Activated T-helper 17 cell treated with anti-CD3 and anti-CD28 coated beads, Interleukin-2, amount 50 U/mL, for 72 hours (primary cell): ENCODE results near the gene POLD2. TPM values are rescaled to one million over a fixed set of nuclear protein-coding genes. Genes with fewer than 3 reads are reported as not detected.
"Not testable (repeated sequence)": the region's sequence is repeated elsewhere in the genome, so short reads cannot be mapped to it uniquely, and the experiment has no call there.

Experiments used
- ATAC-seq: fragments of 150-1000 bp; cut with Tn5 transposase; replicated peaks from 2 replicates; pipeline ENCODE4 v1.10.0; 2021; ENCODE audit warnings: mild to moderate bottlenecking, moderate library complexity
- H3K27ac Mint-ChIP-seq: one replicate; pipeline ENCODE4 v1.8.0; 2022; ENCODE audit warnings: mixed read lengths
- H3K27me3 Mint-ChIP-seq: one replicate; pipeline ENCODE4 v1.8.0; 2022; ENCODE audit warnings: mixed read lengths
- H3K36me3 Mint-ChIP-seq: one replicate; pipeline ENCODE4 v1.8.0; 2022; ENCODE audit warnings: low read depth, mild to moderate bottlenecking, mixed read lengths
- H3K4me1 Mint-ChIP-seq: one replicate; pipeline ENCODE4 v1.8.0; 2022; ENCODE audit warnings: mixed read lengths
- H3K4me3 Mint-ChIP-seq: one replicate; pipeline ENCODE4 v1.8.0; 2022; ENCODE audit warnings: mild to moderate bottlenecking, mixed read lengths
- H3K9me3 Mint-ChIP-seq: one replicate; pipeline ENCODE4 v1.8.0; 2022; ENCODE audit warnings: mixed read lengths
- total RNA-seq, 2 donors: library from RNA; stranded (reverse); gene quantifications; one replicate each; pipeline ENCODE4 v1.2.3, GENCODE V29; 2022

The POLD2 gene
- total RNA-seq = 100 to 1,000 TPM; 114 to 181 TPM

GRCh38 chr7:44123190-44124003 lies at the start of gene POLD2:
POLD2 (minus strand) TSS chr7:44123548; CDS start chr7:44122053, 1,495 bp downstream.
- H3K9me3 Mint-ChIP-seq = no peaks in the 10 kb centered on the region
- peaks cover 20% of the 10 kb centered on the region for H3K4me1 Mint-ChIP-seq
- H3K27ac Mint-ChIP-seq = peak within 1 kb of the TSS; percentile 93
- peak within 1 kb of the TSS; percentile 85 for H3K4me3 Mint-ChIP-seq
- peaks cover 44% of the 10 kb centered on the region for H3K36me3 Mint-ChIP-seq
- ATAC-seq = peak; percentile 100
- no peaks in the 10 kb centered on the region for H3K27me3 Mint-ChIP-seq

DNA sequence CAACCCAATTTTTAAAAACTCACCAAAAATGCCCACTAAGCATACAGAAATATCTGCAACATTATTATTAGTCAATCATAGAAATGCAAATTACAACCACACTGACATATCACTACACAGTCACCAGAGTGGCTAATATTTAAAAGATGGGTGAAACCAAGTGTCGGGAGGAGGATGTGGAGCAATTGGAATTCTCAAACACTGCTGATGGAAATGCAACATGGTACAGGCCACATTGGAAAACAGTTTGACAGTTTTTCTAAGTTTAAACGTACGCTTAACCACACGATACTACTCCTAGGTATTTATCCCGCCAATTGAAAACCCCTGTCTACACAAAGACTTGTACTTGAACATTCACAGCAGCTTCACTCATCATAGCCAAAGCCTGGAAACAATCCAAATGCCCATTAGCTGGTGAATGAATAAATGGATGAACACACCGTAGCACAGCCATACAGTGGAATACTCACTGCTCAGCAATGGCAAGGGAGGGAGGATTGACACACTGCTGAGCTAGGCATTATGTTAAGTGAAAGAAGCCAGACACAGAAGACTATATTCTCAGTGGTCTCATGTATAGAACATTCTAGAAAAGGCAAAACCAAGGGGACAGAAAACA lies 49.6 kb upstream of the POLD2 start:
- peaks cover 12% of the 10 kb centered on the region for H3K27me3 Mint-ChIP-seq
- no peaks in the 10 kb centered on the region for H3K36me3 Mint-ChIP-seq
- H3K9me3 Mint-ChIP-seq = no peaks in the 10 kb centered on the region
- H3K27ac Mint-ChIP-seq = no peak overlapping the region
- no peak for ATAC-seq
- H3K4me3 Mint-ChIP-seq = no peak overlapping the region
- no peaks in the 10 kb centered on the region for H3K4me1 Mint-ChIP-seq

GRCh38 chr7:44172352-44172751 lies 49.0 kb upstream of the POLD2 start:
- Mint-ChIP-seq H3K27ac (no peak overlapping the region), H3K4me1 (no peaks in the 10 kb centered on the region), H3K9me3 (no peaks in the 10 kb centered on the region), H3K4me3 (no peak overlapping the region), H3K27me3 (peaks cover 9% of the 10 kb centered on the region), H3K36me3 (no peaks in the 10 kb centered on the region)
- no peak for ATAC-seq

DNA sequence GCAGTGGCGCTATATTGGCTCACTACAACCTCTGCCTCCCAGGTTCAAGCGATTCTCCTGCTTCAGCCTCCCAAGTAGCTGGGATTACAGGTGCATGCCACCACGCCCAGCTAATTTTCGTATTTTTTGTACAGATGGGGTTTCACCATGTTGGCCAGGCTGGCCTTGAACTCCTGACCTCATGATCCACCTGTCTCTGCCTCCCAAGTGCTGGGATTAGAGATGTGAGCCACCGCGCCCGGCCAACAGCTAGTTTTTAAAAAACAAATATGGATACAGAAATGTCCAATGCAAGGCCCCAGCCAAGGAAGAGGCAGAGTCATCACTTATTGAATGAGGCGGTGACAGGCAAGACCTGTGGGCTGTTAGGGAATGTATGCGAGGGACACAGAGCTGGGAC lies 48.6 kb upstream of the POLD2 start:
- H3K9me3 Mint-ChIP-seq, H3K4me3 Mint-ChIP-seq, H3K36me3 Mint-ChIP-seq, H3K27ac Mint-ChIP-seq, H3K27me3 Mint-ChIP-seq, ATAC-seq, H3K4me1 Mint-ChIP-seq: not testable (repeated sequence)

- ATAC-seq = no peak
- Mint-ChIP-seq H3K9me3 (no peaks in the 10 kb centered on the region), H3K4me3 (no peak overlapping the region), H3K4me1 (no peaks in the 10 kb centered on the region), H3K36me3 (no peaks in the 10 kb centered on the region), H3K27me3 (no peaks in the 10 kb centered on the region), H3K27ac (no peak overlapping the region)
Measured at GRCh38 chr7:44167920-44168319, 44.6 kb upstream of the POLD2 start.

GRCh38 chr7:44163591-44163990 lies 40.2 kb upstream of the POLD2 start:
- ATAC-seq = no peak
- Mint-ChIP-seq H3K4me1 (no peaks in the 10 kb centered on the region), H3K36me3 (no peaks in the 10 kb centered on the region), H3K27ac (no peak overlapping the region), H3K27me3 (no peaks in the 10 kb centered on the region), H3K4me3 (no peak overlapping the region), H3K9me3 (no peaks in the 10 kb centered on the region)

- no peak for ATAC-seq
- Mint-ChIP-seq H3K27me3 (no peaks in the 10 kb centered on the region), H3K4me1 (no peaks in the 10 kb centered on the region), H3K4me3 (no peak overlapping the region), H3K36me3 (no peaks in the 10 kb centered on the region), H3K9me3 (no peaks in the 10 kb centered on the region), H3K27ac (no peak overlapping the region)
Measured at GRCh38 chr7:44162785-44163395, 39.5 kb upstream of the POLD2 start.

GRCh38 chr7:44162179-44162578 lies 38.8 kb upstream of the POLD2 start:
- H3K27ac Mint-ChIP-seq = no peak overlapping the region
- no peaks in the 10 kb centered on the region for H3K4me1 Mint-ChIP-seq
- no peaks in the 10 kb centered on the region for H3K27me3 Mint-ChIP-seq
- no peaks in the 10 kb centered on the region for H3K36me3 Mint-ChIP-seq
- no peaks in the 10 kb centered on the region for H3K9me3 Mint-ChIP-seq
- no peak for ATAC-seq
- H3K4me3 Mint-ChIP-seq = no peak overlapping the region

DNA sequence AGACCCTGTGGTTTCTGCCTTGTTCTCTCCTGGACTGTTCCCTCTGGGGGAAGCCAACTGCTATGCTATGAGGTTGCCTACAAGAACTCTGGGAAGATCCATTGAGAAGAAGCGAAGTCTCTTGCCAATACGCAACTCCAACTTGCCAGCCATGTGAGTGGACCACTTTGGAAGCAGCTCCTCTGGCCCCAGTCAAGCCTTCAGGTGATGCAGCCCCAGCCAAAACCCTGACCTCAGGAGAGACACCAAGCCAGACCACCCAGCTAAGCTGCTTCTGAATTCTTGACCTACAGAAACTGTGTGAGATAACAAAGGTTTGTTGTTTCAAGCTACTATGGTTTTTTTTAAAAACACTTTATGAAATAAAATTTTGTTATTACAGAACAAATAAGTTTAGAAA lies 38.0 kb upstream of the POLD2 start:
- Mint-ChIP-seq H3K27me3 (no peaks in the 10 kb centered on the region), H3K4me1 (no peaks in the 10 kb centered on the region), H3K9me3 (no peaks in the 10 kb centered on the region), H3K4me3 (no peak overlapping the region), H3K36me3 (no peaks in the 10 kb centered on the region), H3K27ac (no peak overlapping the region)
- ATAC-seq = no peak

- Mint-ChIP-seq H3K27me3 (no peaks in the 10 kb centered on the region), H3K9me3 (no peaks in the 10 kb centered on the region), H3K4me3 (no peak overlapping the region), H3K36me3 (no peaks in the 10 kb centered on the region), H3K27ac (no peak overlapping the region), H3K4me1 (no peaks in the 10 kb centered on the region)
- ATAC-seq = no peak
Measured at GRCh38 chr7:44159824-44160630, 36.7 kb upstream of the POLD2 start.

DNA sequence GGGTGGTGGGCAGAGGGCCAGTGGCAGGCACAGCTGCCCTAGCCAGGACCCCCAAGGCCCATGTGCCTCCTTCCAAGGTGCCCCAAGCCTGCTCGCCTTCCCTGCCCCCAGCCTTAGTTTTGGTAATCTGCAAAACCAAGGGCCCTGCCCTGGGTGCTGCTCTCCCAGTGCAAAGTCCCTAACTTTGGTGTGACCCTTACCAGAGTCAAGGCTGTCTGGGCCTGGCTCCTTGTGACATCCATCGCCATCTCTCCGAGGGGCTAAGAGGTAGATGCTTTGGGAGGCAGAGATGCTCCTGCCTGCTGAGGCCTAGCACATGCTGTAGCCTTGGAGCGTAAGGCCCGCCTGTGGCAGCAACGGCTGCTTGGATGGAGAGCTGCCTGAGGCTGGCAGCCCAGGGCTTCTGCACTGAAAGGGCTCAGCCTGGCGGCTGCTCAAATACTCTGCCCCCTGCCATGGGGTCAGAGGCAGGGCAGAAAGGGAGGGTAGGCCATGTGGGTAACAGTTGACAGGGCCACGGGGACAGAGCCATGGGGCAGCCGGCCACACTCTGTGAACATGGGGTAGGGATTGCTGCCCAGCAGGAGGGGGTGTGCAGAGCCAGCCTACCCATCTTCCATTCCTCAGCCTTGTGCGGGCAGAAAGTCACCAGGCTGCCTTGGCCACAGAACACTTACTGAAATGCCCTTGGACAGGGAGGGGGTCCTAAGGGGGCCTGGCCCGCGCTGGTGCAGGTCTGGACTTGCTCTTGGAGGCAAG lies 35.7 kb upstream of the POLD2 start:
- Mint-ChIP-seq H3K4me1 (no peaks in the 10 kb centered on the region), H3K9me3 (no peaks in the 10 kb centered on the region), H3K27ac (no peak overlapping the region), H3K4me3 (no peak overlapping the region), H3K27me3 (no peaks in the 10 kb centered on the region), H3K36me3 (no peaks in the 10 kb centered on the region)
- ATAC-seq = no peak

- Mint-ChIP-seq H3K36me3 (no peaks in the 10 kb centered on the region), H3K27me3 (no peaks in the 10 kb centered on the region), H3K9me3 (no peaks in the 10 kb centered on the region), H3K4me1 (no peaks in the 10 kb centered on the region), H3K27ac (no peak overlapping the region), H3K4me3 (no peak overlapping the region)
- no peak for ATAC-seq
Measured at GRCh38 chr7:44158096-44158872, 34.9 kb upstream of the POLD2 start.
